CD4-positive, alpha-beta T cell (primary cell): ENCODE results near the gene ADGRB3. TPM values are rescaled to one million over a fixed set of nuclear protein-coding genes. Genes with fewer than 3 reads are reported as not detected.
"Not testable (repeated sequence)": the region's sequence is repeated elsewhere in the genome, so short reads cannot be mapped to it uniquely, and the experiment has no call there.

ENCODE experiments used
- ATAC-seq: fragments of 200-7000 bp; cut with Tn5 transposase; one replicate; pipeline ENCODE4 v1.10.0; 2022; ENCODE audit warnings: mild to moderate bottlenecking; ENCODE audit not compliant: poor library complexity
- CTCF ChIA-PET: fragments of 350-600 bp; sonication (Branson Sonifier 250); formaldehyde crosslinking; loops from one replicate; lab custom pipeline; 2021; ENCODE audit warnings: antibody characterized with exemption, inconsistent platforms; lab: Charles Lee
- POLR2A ChIA-PET: fragments of 350-600 bp; sonication (Branson Sonifier 250); formaldehyde crosslinking; loops from one replicate; lab custom pipeline; 2021; ENCODE audit warnings: antibody characterized with exemption, inconsistent platforms; lab: Charles Lee
- DNase-seq, 14 experiments: peaks; one replicate each; pipeline ENCODE4 v3.0.0-alpha.2; 2013 to 2020; ENCODE audit warnings: mixed read lengths in 2 of 14
- H3K27ac ChIP-seq, 2 donors: one replicate each; pipeline versions ENCODE4 v1.5.1 to v1.7.0; 2013; ENCODE audit warnings: low read length in 2 of 2, low read depth in 1 of 2, mild to moderate bottlenecking in 1 of 2
- H3K27me3 ChIP-seq, 2 experiments: 1 replicate in 1 of 2; 2 replicates in 1 of 2; pipeline versions ENCODE4 v1.6.1 to v1.7.0; 2013; ENCODE audit warnings: low read length in 2 of 2, control low read depth in 1 of 2, mild to moderate bottlenecking in 1 of 2, moderate library complexity in 1 of 2; ENCODE audit not compliant: insufficient read depth in 2 of 2, control insufficient read depth in 1 of 2
- H3K36me3 ChIP-seq: one replicate; pipeline ENCODE4 v1.6.1; 2013; ENCODE audit warnings: low read length, control low read depth; ENCODE audit not compliant: insufficient read depth
- H3K4me1 ChIP-seq: one replicate; pipeline ENCODE4 v1.6.1; 2013; ENCODE audit warnings: low read length, control low read depth; ENCODE audit not compliant: insufficient read depth
- H3K4me3 ChIP-seq: one replicate; pipeline ENCODE4 v1.5.1; 2013; ENCODE audit warnings: mild to moderate bottlenecking, low read length, moderate library complexity
- H3K9me3 ChIP-seq, 2 experiments: 1 replicate in 1 of 2; 2 replicates in 1 of 2; pipeline versions ENCODE4 v1.6.1 to v1.7.0; 2013; ENCODE audit warnings: low read length in 2 of 2, mild to moderate bottlenecking in 2 of 2, control low read depth in 1 of 2, moderate library complexity in 1 of 2; ENCODE audit not compliant: control insufficient read depth in 1 of 2, insufficient read depth in 1 of 2
- H3K27ac Mint-ChIP-seq: one replicate; pipeline ENCODE4 v1.8.0; 2020; ENCODE audit warnings: mixed read lengths
- H3K27me3 Mint-ChIP-seq: one replicate; pipeline ENCODE4 v1.8.0; 2021; ENCODE audit warnings: mixed read lengths
- H3K36me3 Mint-ChIP-seq: one replicate; pipeline ENCODE4 v1.8.0; 2021; ENCODE audit warnings: low read depth, mixed read lengths
- H3K4me1 Mint-ChIP-seq: one replicate; pipeline ENCODE4 v1.8.0; 2021; ENCODE audit warnings: low read depth, mixed read lengths
- H3K4me3 Mint-ChIP-seq: one replicate; pipeline ENCODE4 v1.8.0; 2020; ENCODE audit warnings: mild to moderate bottlenecking, mixed read lengths
- H3K9me3 Mint-ChIP-seq: one replicate; pipeline ENCODE4 v1.8.0; 2020; ENCODE audit warnings: mixed read lengths
- intact Hi-C, 2 experiments: fragments of 100-400 bp; cut with DNase I in 1 of 2; cut with micrococcal nuclease in 1 of 2; formaldehyde crosslinking; loops; one replicate each; pipeline versions ENCODE4 v1.15.1 to v1.9.0; 2023 to 2025; cut with DNase I, micrococcal nuclease
- total RNA-seq, 174 experiments: library from RNA in 2 of 174; stranded (reverse) in 2 of 174; gene quantifications; one replicate each; pipeline ENCODE4 v1.2.3 and lab custom pipeline; 2021 to 2026
- TF ChIP-seq, protein P1 (sequence below): fragments of 200-600 bp; IDR thresholded peaks from one replicate; pipeline ENCODE4 v1.8.0; 2022; ENCODE audit warnings: antibody characterized with exemption, mild to moderate bottlenecking

The ADGRB3 gene
- total RNA-seq, 2 experiments from 2014 or later: not detected

DNA sequence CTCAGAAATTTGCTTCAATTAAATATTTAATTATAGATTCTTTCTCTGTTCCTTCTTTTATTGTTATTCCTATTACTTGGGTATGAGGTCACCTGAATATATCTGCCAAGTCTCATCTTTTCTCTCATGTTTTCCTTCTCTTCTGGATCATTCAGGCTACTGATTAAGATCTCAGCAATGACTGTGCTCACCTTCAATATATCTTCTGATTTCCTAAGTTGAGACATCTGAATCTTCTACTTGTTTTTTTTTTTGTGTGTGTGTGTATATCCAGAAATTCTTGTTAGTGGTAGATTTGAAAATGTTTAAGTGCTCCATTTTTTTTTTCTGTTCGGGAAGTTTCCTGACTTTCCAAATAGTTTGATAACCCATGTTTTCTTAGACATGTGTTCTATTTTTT is 108.0 kb downstream of the ADGRB3 start:
- CTCF ChIA-PET: no interaction called here
- intact Hi-C loops: no loop called here
- no peaks in the 10 kb centered on the region for H3K9me3 Mint-ChIP-seq
- no peak overlapping the region for H3K4me3 ChIP-seq
- TF ChIP-seq, protein P1, sequence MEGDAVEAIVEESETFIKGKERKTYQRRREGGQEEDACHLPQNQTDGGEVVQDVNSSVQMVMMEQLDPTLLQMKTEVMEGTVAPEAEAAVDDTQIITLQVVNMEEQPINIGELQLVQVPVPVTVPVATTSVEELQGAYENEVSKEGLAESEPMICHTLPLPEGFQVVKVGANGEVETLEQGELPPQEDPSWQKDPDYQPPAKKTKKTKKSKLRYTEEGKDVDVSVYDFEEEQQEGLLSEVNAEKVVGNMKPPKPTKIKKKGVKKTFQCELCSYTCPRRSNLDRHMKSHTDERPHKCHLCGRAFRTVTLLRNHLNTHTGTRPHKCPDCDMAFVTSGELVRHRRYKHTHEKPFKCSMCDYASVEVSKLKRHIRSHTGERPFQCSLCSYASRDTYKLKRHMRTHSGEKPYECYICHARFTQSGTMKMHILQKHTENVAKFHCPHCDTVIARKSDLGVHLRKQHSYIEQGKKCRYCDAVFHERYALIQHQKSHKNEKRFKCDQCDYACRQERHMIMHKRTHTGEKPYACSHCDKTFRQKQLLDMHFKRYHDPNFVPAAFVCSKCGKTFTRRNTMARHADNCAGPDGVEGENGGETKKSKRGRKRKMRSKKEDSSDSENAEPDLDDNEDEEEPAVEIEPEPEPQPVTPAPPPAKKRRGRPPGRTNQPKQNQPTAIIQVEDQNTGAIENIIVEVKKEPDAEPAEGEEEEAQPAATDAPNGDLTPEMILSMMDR: no peak
- ATAC-seq (no peak), DNase-seq (no peak)
- H3K27me3 Mint-ChIP-seq: no peaks in the 10 kb centered on the region
- H3K27ac ChIP-seq: no peak overlapping the region
- H3K4me3 Mint-ChIP-seq: no peak overlapping the region
- H3K9me3 ChIP-seq: peaks cover 0 to 3% of the 10 kb centered on the region in 2 experiments
- H3K36me3 ChIP-seq: no peaks in the 10 kb centered on the region
- H3K27ac Mint-ChIP-seq: no peak overlapping the region
- POLR2A ChIA-PET: no interaction called here
- no peaks in the 10 kb centered on the region for H3K4me1 ChIP-seq
- no peaks in the 10 kb centered on the region for H3K36me3 Mint-ChIP-seq
- H3K4me1 Mint-ChIP-seq: peaks cover 20% of the 10 kb centered on the region
- H3K27me3 ChIP-seq: no peaks in the 10 kb centered on the region

GRCh38 chr6:68744376-68744775 is 109.3 kb downstream of the ADGRB3 start:
- intact Hi-C loops: not testable (repeated sequence)

DNA sequence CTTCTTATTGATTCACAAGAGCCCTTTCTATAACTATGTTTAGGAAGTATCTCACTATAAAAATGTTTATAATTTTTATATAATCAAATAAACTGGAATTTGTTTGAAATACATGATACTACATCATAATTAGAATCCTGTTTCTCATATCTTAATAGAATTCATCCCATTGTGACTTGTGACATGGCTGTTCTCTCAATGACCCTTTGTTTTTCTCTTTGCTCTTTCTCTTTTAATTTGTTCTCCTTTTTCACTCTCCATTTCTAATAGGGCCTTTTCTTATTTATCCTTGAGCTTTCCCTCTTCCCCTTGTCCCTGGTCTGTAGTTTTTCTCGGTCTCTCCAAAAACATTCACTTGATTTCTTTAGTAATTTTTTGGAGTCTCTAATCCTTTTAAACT is 111.3 kb downstream of the ADGRB3 start:
- H3K27ac ChIP-seq: no peak overlapping the region
- H3K36me3 ChIP-seq: no peaks in the 10 kb centered on the region
- Mint-ChIP-seq H3K27ac (no peak overlapping the region), H3K4me1 (peaks cover 6% of the 10 kb centered on the region), H3K4me3 (no peak overlapping the region), H3K27me3 (no peaks in the 10 kb centered on the region), H3K36me3 (no peaks in the 10 kb centered on the region), H3K9me3 (no peaks in the 10 kb centered on the region)
- ATAC-seq: no peak
- intact Hi-C loops: no loop called here
- no peak overlapping the region for H3K4me3 ChIP-seq
- CTCF ChIA-PET: interaction anchor here (1.1 kb wide), 1 partner anchor 12 kb away, joined by 3 read pairs; no protein-coding TSS in a partner anchor
- H3K9me3 ChIP-seq: peaks cover 0 to under 1% of the 10 kb centered on the region in 2 experiments
- H3K4me1 ChIP-seq: no peaks in the 10 kb centered on the region
- no peaks in the 10 kb centered on the region for H3K27me3 ChIP-seq
- TF ChIP-seq, protein P1: no peak
- DNase-seq: no peak
- POLR2A ChIA-PET: no interaction called here

More at GRCh38 chr6:68744376-68744775, 109.3 kb downstream of the ADGRB3 start:
- POLR2A ChIA-PET, H3K27me3 ChIP-seq, H3K36me3 ChIP-seq, H3K4me3 Mint-ChIP-seq, H3K36me3 Mint-ChIP-seq, H3K9me3 Mint-ChIP-seq, CTCF ChIA-PET, H3K27ac Mint-ChIP-seq, H3K27ac ChIP-seq, H3K27me3 Mint-ChIP-seq, H3K4me1 ChIP-seq, ATAC-seq, DNase-seq, H3K9me3 ChIP-seq, H3K4me3 ChIP-seq: not testable (repeated sequence)
- H3K4me1 Mint-ChIP-seq: peaks cover 20% of the 10 kb centered on the region
